ENCODE measurements around the gene NOC4L.

NOC4L gene

GRCh38 chr12:132161036-132161781, 17.0 kb downstream of the NOC4L start:
- Mint-ChIP-seq H3K9me3 (peaks cover 5% of the 10 kb centered on the region), H3K36me3 (ENCODE audit: low read depth) (no peaks in the 10 kb centered on the region), H3K4me3 (no peak overlapping the region), H3K27me3 (peaks cover 25% of the 10 kb centered on the region), H3K27ac (no peak overlapping the region), H3K4me1 (ENCODE audit: low read depth) (peaks cover 21% of the 10 kb centered on the region)
- intact Hi-C loops (cut with micrococcal nuclease) = no loop called here

DNA sequence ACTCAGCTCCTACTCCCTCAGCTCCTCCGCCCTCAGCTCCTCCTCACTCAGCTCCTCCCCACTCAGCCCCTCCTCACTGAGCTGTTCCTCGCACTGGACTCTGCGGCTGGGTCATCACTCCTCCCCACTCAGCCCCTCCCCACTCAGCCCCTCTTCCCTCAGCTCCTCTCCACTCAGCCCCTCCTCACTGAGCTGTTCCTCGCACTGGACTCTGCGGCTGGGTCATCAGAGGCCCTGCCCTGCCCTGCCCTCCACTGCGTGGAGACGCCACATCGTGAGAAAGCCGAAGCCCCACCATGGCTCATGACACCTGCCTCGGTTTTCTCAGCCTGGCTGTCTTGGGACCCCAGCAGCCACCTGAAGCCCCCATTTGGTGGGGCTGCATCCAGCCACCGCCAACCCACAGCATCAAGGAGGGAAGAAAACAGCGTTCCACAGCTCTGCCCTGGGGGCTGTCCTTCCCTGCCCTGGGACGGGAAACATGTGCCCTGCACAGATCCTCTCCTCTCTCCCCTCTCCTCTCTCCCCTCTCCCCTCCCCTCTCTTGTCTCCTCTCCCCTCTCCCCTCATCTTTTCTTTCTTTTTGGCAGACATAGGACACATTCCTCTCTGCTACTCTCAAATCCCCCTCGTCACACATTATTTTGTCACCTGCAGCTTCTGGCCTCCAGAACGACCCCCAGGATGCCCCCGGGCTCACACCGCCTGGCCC, 17.7 kb downstream of the NOC4L start:
- peaks cover 25% of the 10 kb centered on the region for H3K27me3 Mint-ChIP-seq
- H3K4me3 Mint-ChIP-seq = no peak overlapping the region
- peaks cover 21% of the 10 kb centered on the region for H3K4me1 Mint-ChIP-seq (ENCODE audit: low read depth)
- H3K36me3 Mint-ChIP-seq (ENCODE audit: low read depth) = no peaks in the 10 kb centered on the region
- H3K9me3 Mint-ChIP-seq = peaks cover 13% of the 10 kb centered on the region
- intact Hi-C loops (cut with micrococcal nuclease) = no loop called here
- H3K27ac Mint-ChIP-seq = no peak overlapping the region

DNA sequence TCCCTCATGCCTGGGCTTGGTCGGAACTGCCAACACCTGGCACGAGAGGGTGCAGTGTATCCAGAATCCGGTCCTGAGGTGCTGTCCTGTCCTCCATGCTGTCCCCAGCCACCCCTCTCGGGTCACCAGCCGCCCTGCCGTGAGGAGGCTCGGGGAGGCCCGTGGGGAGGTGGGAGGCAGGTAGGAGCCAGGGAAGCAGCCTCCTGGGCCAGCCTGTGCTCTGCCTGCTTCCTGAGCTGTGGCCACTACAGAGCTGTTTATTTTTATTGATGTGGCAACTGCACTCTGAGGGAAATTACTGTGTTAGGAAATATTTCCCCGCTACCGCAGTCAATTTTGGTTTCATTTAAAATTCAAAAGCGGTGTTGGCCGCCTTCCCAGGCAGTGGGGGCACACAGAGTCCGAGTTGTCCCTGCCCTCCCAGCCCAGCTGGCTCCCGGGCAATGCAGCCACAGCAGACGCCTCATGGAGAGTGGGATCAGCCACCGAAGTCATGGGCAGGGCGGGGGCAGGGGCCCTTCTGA, 18.3 kb downstream of the NOC4L start:
- peaks cover 31% of the 10 kb centered on the region for H3K27me3 Mint-ChIP-seq
- no peaks in the 10 kb centered on the region for H3K36me3 Mint-ChIP-seq (ENCODE audit: low read depth)
- H3K4me3 Mint-ChIP-seq = peak overlapping the region; percentile 41
- H3K9me3 Mint-ChIP-seq = peaks cover 18% of the 10 kb centered on the region
- H3K4me1 Mint-ChIP-seq (ENCODE audit: low read depth) = peaks cover 21% of the 10 kb centered on the region
- no peak overlapping the region for H3K27ac Mint-ChIP-seq
- intact Hi-C loops (cut with micrococcal nuclease) = no loop called here

DNA sequence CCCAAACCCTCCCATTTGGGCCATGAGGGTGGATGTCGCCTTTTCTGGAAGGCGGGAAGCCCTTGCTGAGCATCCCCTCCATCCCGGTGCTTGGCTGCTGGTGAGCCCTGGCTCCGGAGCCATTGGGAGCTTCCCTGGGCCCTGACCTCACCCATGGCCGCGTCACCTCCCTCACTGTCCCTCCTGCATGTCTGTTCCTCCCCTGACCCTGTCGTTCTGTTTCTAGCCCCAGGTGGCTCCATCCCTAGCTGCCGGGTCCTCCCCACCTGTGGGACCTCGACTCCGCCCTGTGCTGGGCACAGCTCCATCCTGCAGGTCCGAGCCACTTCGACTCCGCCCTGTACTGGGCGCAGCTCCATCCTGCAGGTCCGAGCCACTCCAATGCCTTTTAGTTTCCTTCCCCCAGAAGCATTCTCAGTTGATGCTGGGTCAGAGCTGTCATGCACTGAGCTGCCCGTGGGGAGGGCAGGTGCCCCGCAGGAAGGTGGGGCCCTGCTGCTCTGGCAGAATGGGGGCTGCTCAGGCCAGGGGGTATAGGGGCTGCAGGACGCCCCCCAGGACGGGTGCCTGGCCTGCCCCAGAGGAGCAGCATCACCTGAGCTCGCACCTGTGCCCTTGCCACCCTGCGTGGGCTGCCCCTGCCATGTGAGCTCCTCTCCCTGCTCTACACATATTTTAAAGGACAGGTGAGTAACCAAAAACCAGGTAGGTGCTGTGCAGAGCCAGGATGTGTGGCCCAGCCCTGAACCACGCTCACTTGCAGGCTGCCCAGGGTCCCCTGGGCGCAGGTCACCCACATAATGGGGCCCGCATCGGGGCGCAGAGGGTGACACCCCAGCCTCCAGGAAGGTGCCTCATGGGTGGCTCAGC, 19.0 kb downstream of the NOC4L start:
- H3K27me3 Mint-ChIP-seq = peaks cover 37% of the 10 kb centered on the region
- H3K27ac Mint-ChIP-seq = no peak overlapping the region
- intact Hi-C loops (cut with micrococcal nuclease) = no loop called here
- no peaks in the 10 kb centered on the region for H3K36me3 Mint-ChIP-seq (ENCODE audit: low read depth)
- H3K9me3 Mint-ChIP-seq = peaks cover 18% of the 10 kb centered on the region
- peak overlapping the region; percentile 41 for H3K4me3 Mint-ChIP-seq
- peaks cover 21% of the 10 kb centered on the region for H3K4me1 Mint-ChIP-seq (ENCODE audit: low read depth)

- Mint-ChIP-seq H3K4me3 (no peak overlapping the region), H3K27me3 (peaks cover 42% of the 10 kb centered on the region), H3K27ac (no peak overlapping the region), H3K4me1 (ENCODE audit: low read depth) (peaks cover 21% of the 10 kb centered on the region), H3K9me3 (peaks cover 18% of the 10 kb centered on the region), H3K36me3 (ENCODE audit: low read depth) (no peaks in the 10 kb centered on the region)
- intact Hi-C loops (cut with micrococcal nuclease) = no loop called here
Observed at GRCh38 chr12:132163911-132164288, 19.6 kb downstream of the NOC4L start.

GRCh38 chr12:132164426-132164825, 20.2 kb downstream of the NOC4L start:
- Mint-ChIP-seq H3K4me3 (no peak overlapping the region), H3K36me3 (ENCODE audit: low read depth) (no peaks in the 10 kb centered on the region), H3K27ac (no peak overlapping the region), H3K4me1 (ENCODE audit: low read depth) (peaks cover 21% of the 10 kb centered on the region), H3K27me3 (peaks cover 44% of the 10 kb centered on the region), H3K9me3 (peaks cover 18% of the 10 kb centered on the region)
- intact Hi-C loops (cut with micrococcal nuclease) = no loop called here

DNA sequence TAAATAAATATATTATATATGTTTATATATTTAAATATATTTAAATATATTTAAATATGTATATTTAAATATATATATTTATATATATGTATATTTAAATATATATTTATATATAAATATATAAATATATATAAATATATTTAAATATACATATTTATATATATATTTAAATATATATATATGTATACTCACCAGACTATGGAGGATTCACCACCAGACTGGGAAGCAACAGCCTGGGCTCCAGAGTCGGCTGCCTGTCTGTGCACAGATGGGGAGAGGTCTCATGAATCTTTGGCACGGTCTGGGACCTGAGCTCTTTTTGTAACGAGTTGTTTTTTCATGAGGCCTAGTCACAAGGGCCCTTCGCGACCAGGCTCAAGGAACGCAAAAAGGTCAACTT, 21.3 kb downstream of the NOC4L start:
- H3K27ac Mint-ChIP-seq = no peak overlapping the region
- peaks cover 18% of the 10 kb centered on the region for H3K9me3 Mint-ChIP-seq
- H3K4me3 Mint-ChIP-seq = no peak overlapping the region
- H3K4me1 Mint-ChIP-seq (ENCODE audit: low read depth) = peaks cover 17% of the 10 kb centered on the region
- intact Hi-C loops (cut with micrococcal nuclease) = no loop called here
- no peaks in the 10 kb centered on the region for H3K36me3 Mint-ChIP-seq (ENCODE audit: low read depth)
- peaks cover 50% of the 10 kb centered on the region for H3K27me3 Mint-ChIP-seq

DNA sequence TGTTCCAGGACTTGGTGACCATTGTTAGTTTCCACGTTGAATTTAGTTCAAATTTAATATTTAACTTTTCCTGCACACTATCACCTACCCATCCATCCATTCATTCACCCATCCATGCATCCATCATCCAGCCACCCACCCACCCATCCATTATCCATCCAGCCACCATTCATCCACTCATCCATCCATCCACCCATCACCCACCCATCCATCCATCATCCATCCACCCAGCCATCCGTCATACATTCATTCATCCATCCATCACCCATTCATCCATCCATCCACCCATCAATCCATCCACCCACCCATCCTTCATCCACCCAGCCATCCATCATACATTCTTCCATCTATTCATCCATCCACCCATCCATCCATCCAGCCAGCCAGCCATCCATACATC, 21.8 kb downstream of the NOC4L start:
- Mint-ChIP-seq H3K36me3 (ENCODE audit: low read depth) (no peaks in the 10 kb centered on the region), H3K9me3 (peaks cover 18% of the 10 kb centered on the region), H3K4me3 (no peak overlapping the region), H3K27ac (no peak overlapping the region), H3K4me1 (ENCODE audit: low read depth) (peaks cover 17% of the 10 kb centered on the region), H3K27me3 (peaks cover 53% of the 10 kb centered on the region)
- intact Hi-C loops (cut with micrococcal nuclease) = no loop called here

DNA sequence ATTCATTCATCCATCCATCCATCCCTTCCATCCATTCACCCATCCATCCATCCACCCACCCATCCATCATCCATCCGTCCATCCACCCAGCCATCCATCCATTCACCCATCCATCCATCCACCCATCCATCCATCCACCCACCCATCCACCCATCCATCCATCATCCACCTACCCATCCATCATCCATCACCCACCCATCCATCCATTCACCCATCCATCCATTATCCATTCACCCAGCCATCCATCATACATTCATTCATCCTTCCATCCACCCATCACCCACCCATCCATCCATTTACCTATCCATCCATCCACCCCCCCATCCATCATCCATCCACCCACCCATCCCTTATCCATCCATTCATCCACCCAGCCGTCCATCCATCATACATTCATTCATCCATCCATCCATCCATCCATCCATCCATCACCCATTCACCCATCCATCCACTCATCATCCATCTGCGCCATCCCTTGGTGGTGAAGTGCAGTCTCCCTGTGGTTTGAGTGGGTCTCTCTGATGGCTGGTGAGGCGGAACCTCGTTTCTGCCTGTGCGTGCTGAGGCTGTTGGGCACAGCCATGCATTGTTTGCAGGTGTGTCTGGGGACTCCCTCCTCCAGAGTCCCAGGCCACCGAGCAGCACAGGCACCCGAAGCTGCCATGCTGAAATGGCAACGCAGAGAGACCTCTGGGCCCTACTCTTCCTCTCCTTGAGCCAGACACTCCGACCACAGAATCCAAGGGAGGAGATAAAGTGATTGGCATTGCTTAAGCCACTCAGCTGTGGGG, 22.7 kb downstream of the NOC4L start:
- Mint-ChIP-seq H3K27me3 (peaks cover 56% of the 10 kb centered on the region), H3K36me3 (ENCODE audit: low read depth) (no peaks in the 10 kb centered on the region), H3K27ac (no peak overlapping the region), H3K4me1 (ENCODE audit: low read depth) (peaks cover 14% of the 10 kb centered on the region), H3K9me3 (peaks cover 18% of the 10 kb centered on the region), H3K4me3 (no peak overlapping the region)
- intact Hi-C loops (cut with micrococcal nuclease) = no loop called here

GRCh38 chr12:132167611-132168310, 23.5 kb downstream of the NOC4L start:
- Mint-ChIP-seq H3K36me3 (ENCODE audit: low read depth) (no peaks in the 10 kb centered on the region), H3K4me3 (no peak overlapping the region), H3K27ac (no peak overlapping the region), H3K9me3 (peaks cover 18% of the 10 kb centered on the region), H3K4me1 (ENCODE audit: low read depth) (peaks cover 8% of the 10 kb centered on the region), H3K27me3 (peaks cover 56% of the 10 kb centered on the region)
- intact Hi-C loops (cut with micrococcal nuclease) = no loop called here

- Mint-ChIP-seq H3K4me1 (ENCODE audit: low read depth) (peaks cover 2% of the 10 kb centered on the region), H3K9me3 (peaks cover 18% of the 10 kb centered on the region), H3K27me3 (peaks cover 58% of the 10 kb centered on the region), H3K36me3 (ENCODE audit: low read depth) (no peaks in the 10 kb centered on the region), H3K27ac (no peak overlapping the region), H3K4me3 (no peak overlapping the region)
- intact Hi-C loops (cut with micrococcal nuclease) = no loop called here
Observed at GRCh38 chr12:132168311-132169031, 24.2 kb downstream of the NOC4L start.

DNA sequence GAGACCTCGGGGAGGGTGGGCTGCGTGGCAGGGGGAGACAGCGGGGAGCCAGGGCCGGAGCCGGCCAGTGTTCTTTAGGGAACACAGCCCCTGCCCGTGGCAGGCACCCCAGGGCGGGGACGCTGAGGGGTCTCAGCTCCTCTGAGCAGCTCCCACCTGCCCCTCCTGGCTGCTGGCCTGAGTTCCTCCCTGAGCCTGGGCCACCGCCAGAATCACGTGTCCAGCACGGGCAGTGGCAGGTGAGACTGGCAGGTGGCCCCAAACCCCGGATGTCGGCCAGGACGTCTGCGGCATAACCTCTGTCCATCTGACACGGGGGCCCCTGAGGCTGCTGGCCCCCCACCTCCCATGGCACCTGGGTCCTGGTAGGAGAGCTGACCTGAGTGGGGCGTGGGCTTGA, 25.1 kb downstream of the NOC4L start:
- H3K4me1 Mint-ChIP-seq (ENCODE audit: low read depth) = no peaks in the 10 kb centered on the region
- H3K9me3 Mint-ChIP-seq = peaks cover 18% of the 10 kb centered on the region
- H3K4me3 Mint-ChIP-seq = no peak overlapping the region
- intact Hi-C loops (cut with micrococcal nuclease) = no loop called here
- no peak overlapping the region for H3K27ac Mint-ChIP-seq
- H3K36me3 Mint-ChIP-seq (ENCODE audit: low read depth) = no peaks in the 10 kb centered on the region
- peaks cover 56% of the 10 kb centered on the region for H3K27me3 Mint-ChIP-seq

Measured in dendritic cell treated with granulocyte-macrophage colony-stimulating factor and Interleukin-4, amounts not matched to agents 40 ng/mL and 50 ng/mL, for 4 days (primary cell).